Panc1 (cell line): ENCODE data around the gene NFKB1.

Source experiments
- POLR2AphosphoS5 ChIP-seq: IDR thresholded peaks from 2 replicates; pipeline ENCODE4 v1.6.1; 2012; ENCODE audit warnings: mild to moderate bottlenecking, low read depth, low read length, moderate library complexity
- TCF7L2 ChIP-seq: IDR thresholded peaks from 2 replicates; pipeline ENCODE4 v1.6.1; 2011; ENCODE audit warnings: mild to moderate bottlenecking, low read depth, low read length, inconsistent platforms
- TF ChIP-seq, protein P1 (sequence below): fragments of 450-650 bp; IDR thresholded peaks from 2 replicates; pipeline ENCODE4 v1.5.1; 2017; ENCODE audit warnings: mild to moderate bottlenecking
- TF ChIP-seq, protein P2 (sequence below), 2 experiments: IDR thresholded peaks; 2 replicates each; pipeline ENCODE4 v1.6.1; 2011 to 2012; ENCODE audit warnings: low read depth in 2 of 2, control low read depth in 1 of 2, low read length in 1 of 2, mild to moderate bottlenecking in 1 of 2, moderate library complexity in 1 of 2; ENCODE audit not compliant: insufficient read depth in 1 of 2

DNA sequence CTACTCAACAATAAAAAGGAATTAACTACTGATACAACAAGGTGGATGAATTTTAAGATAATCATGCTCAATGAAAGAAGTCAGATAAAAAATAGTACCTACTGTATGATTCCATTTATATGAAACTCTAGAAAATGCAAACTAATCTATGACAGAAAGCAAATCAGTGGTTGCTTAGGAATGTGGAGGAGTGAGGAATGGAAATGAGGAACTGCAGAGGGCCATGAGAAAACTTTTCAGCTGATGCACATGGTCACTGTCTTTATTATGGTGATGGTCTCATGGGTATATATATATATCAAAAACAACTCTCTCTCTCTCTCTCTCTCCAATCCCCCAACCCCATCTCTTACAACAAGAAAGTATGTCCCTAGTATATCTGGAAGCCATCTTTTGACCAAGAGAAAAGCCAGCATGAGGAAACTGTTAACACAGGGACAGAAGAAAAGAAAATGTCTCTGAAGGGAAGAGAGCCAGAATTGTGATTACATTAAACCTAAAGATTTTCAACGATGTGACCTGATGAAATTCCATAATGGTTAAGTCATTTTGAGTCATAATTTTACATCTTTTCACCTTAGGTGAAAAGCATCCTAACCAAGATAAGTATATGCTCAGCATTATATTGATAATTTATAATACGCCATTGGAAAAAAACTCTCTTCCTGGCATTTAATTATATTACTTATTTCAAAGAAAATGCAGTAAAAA is 8.5 kb upstream of the NFKB1 start:
- TF ChIP-seq TCF7L2 = no peak
- TF ChIP-seq, protein P1, sequence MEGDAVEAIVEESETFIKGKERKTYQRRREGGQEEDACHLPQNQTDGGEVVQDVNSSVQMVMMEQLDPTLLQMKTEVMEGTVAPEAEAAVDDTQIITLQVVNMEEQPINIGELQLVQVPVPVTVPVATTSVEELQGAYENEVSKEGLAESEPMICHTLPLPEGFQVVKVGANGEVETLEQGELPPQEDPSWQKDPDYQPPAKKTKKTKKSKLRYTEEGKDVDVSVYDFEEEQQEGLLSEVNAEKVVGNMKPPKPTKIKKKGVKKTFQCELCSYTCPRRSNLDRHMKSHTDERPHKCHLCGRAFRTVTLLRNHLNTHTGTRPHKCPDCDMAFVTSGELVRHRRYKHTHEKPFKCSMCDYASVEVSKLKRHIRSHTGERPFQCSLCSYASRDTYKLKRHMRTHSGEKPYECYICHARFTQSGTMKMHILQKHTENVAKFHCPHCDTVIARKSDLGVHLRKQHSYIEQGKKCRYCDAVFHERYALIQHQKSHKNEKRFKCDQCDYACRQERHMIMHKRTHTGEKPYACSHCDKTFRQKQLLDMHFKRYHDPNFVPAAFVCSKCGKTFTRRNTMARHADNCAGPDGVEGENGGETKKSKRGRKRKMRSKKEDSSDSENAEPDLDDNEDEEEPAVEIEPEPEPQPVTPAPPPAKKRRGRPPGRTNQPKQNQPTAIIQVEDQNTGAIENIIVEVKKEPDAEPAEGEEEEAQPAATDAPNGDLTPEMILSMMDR = no peak
- TF ChIP-seq, protein P2, sequence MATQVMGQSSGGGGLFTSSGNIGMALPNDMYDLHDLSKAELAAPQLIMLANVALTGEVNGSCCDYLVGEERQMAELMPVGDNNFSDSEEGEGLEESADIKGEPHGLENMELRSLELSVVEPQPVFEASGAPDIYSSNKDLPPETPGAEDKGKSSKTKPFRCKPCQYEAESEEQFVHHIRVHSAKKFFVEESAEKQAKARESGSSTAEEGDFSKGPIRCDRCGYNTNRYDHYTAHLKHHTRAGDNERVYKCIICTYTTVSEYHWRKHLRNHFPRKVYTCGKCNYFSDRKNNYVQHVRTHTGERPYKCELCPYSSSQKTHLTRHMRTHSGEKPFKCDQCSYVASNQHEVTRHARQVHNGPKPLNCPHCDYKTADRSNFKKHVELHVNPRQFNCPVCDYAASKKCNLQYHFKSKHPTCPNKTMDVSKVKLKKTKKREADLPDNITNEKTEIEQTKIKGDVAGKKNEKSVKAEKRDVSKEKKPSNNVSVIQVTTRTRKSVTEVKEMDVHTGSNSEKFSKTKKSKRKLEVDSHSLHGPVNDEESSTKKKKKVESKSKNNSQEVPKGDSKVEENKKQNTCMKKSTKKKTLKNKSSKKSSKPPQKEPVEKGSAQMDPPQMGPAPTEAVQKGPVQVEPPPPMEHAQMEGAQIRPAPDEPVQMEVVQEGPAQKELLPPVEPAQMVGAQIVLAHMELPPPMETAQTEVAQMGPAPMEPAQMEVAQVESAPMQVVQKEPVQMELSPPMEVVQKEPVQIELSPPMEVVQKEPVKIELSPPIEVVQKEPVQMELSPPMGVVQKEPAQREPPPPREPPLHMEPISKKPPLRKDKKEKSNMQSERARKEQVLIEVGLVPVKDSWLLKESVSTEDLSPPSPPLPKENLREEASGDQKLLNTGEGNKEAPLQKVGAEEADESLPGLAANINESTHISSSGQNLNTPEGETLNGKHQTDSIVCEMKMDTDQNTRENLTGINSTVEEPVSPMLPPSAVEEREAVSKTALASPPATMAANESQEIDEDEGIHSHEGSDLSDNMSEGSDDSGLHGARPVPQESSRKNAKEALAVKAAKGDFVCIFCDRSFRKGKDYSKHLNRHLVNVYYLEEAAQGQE (IDR thresholded peaks at IDR 0.05; ENCODE audit: insufficient read depth in 1 of 2, low read depth in 2 of 2, low read length in 1 of 2) = no peak
- no peak for TF ChIP-seq POLR2AphosphoS5
